Body of pancreas (tissue), 4 donors: Measurements from ENCODE around the gene WASL.
"Not testable (repeated sequence)": the region's sequence is repeated elsewhere in the genome, so short reads cannot be mapped to it uniquely, and the experiment has no call there.

ENCODE experiments used
- POLR2A ChIP-seq, 3 donors: fragments of 450-650 bp; IDR thresholded peaks; one replicate each; pipeline ENCODE4 v1.6.1; 2016; ENCODE audit warnings: antibody characterized with exemption in 3 of 3, mild to moderate bottlenecking in 2 of 3
- TF ChIP-seq, protein P1 (sequence below), 7 experiments: fragments of 450-650 bp in 4 of 7; fragments of 200-600 bp in 3 of 7; sonication (generic) in 3 of 7; IDR thresholded peaks; one replicate each; pipeline ENCODE4 v1.5.1; 2016 to 2019; ENCODE audit warnings: antibody characterized with exemption in 7 of 7

DNA sequence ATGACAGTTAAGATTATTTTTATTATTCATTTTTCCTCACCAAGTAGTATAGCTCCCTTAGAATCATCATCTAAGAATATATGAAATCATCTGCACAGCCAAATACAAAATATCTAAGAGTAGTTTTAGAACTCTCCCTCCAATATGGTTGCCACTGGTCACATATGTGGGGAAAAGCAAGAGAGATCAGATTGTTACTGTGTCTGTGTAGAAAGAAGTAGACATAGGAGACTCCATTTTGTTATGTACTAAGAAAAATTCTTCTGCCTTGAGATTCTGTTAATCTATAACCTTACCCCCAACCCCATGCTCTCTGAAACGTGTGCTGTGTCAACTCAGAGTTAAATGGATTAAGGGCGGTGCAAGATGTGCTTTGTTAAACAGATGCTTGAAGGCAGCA, 31.7 kb upstream of the WASL start:
- not testable (repeated sequence) for TF ChIP-seq POLR2A (IDR thresholded peaks at IDR 0.05)
- TF ChIP-seq, protein P1, sequence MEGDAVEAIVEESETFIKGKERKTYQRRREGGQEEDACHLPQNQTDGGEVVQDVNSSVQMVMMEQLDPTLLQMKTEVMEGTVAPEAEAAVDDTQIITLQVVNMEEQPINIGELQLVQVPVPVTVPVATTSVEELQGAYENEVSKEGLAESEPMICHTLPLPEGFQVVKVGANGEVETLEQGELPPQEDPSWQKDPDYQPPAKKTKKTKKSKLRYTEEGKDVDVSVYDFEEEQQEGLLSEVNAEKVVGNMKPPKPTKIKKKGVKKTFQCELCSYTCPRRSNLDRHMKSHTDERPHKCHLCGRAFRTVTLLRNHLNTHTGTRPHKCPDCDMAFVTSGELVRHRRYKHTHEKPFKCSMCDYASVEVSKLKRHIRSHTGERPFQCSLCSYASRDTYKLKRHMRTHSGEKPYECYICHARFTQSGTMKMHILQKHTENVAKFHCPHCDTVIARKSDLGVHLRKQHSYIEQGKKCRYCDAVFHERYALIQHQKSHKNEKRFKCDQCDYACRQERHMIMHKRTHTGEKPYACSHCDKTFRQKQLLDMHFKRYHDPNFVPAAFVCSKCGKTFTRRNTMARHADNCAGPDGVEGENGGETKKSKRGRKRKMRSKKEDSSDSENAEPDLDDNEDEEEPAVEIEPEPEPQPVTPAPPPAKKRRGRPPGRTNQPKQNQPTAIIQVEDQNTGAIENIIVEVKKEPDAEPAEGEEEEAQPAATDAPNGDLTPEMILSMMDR (IDR thresholded peaks at IDR 0.05), result not testable (repeated sequence)
